HEK293 (cell line): ENCODE measurements around the gene ZDHHC8.

Experiments
- CTCF ChIP-seq: fragments of 450-650 bp; formaldehyde crosslinking; IDR thresholded peaks from 2 replicates; pipeline ENCODE4 v1.5.1; 2016; ENCODE audit warnings: missing biosample characterization, missing genetic modification characterization
- INSM2 ChIP-seq: fragments of 450-650 bp; formaldehyde crosslinking; IDR thresholded peaks from 2 replicates; pipeline ENCODE4 v1.5.1; 2016; ENCODE audit warnings: missing biosample characterization, missing genetic modification characterization
- KLF1 ChIP-seq: fragments of 450-650 bp; formaldehyde crosslinking; IDR thresholded peaks from 2 replicates; pipeline ENCODE4 v1.5.1; 2016; ENCODE audit warnings: missing biosample characterization, missing genetic modification characterization
- KLF9 ChIP-seq: fragments of 450-650 bp; formaldehyde crosslinking; IDR thresholded peaks from 2 replicates; pipeline ENCODE4 v1.5.1; 2016; ENCODE audit warnings: missing biosample characterization, missing genetic modification characterization, low read depth
- OVOL3 ChIP-seq: fragments of 450-650 bp; formaldehyde crosslinking; IDR thresholded peaks from 2 replicates; pipeline ENCODE4 v1.5.1; 2016; ENCODE audit warnings: missing biosample characterization, missing genetic modification characterization
- SETDB1 ChIP-seq: IDR thresholded peaks from one replicate; pipeline ENCODE4 v1.6.1; 2017; ENCODE audit warnings: mild to moderate bottlenecking, low read length, moderate library complexity, mixed read lengths; ENCODE audit not compliant: insufficient read length
- YY2 ChIP-seq: fragments of 450-650 bp; formaldehyde crosslinking; IDR thresholded peaks from 2 replicates; pipeline ENCODE4 v1.5.1; 2016; ENCODE audit warnings: missing biosample characterization, missing genetic modification characterization
- ZBTB8A ChIP-seq: fragments of 450-650 bp; formaldehyde crosslinking; IDR thresholded peaks from 2 replicates; pipeline ENCODE4 v1.5.1; 2016; ENCODE audit warnings: missing biosample characterization, missing genetic modification characterization
- ZNF274 ChIP-seq, 2 experiments: fragments of 200-500 bp in 1 of 2; fragments of 450-650 bp in 1 of 2; sonication (Bioruptor generic) in 1 of 2; formaldehyde crosslinking in 1 of 2; IDR thresholded peaks; 2 replicates each; pipeline versions ENCODE4 v1.5.1 to v1.6.1; 2014 to 2016; ENCODE audit warnings: borderline replicate concordance in 1 of 2, inconsistent platforms in 1 of 2, low read length in 1 of 2, missing biosample characterization in 1 of 2, missing genetic modification characterization in 1 of 2
- ZNF311 ChIP-seq: fragments of 450-650 bp; formaldehyde crosslinking; IDR thresholded peaks from 2 replicates; pipeline ENCODE4 v1.5.1; 2017; ENCODE audit warnings: missing biosample characterization, missing genetic modification characterization, borderline replicate concordance
- ZNF354C ChIP-seq: fragments of 450-650 bp; formaldehyde crosslinking; IDR thresholded peaks from 2 replicates; pipeline ENCODE4 v1.5.1; 2016; ENCODE audit warnings: missing biosample characterization, missing genetic modification characterization, low read depth, borderline replicate concordance
- ZNF513 ChIP-seq: fragments of 450-650 bp; IDR thresholded peaks from 2 replicates; pipeline ENCODE4 v1.5.1; 2018; ENCODE audit warnings: missing biosample characterization, missing genetic modification characterization

GRCh38 chr22:20135806-20136602, 4.4 kb downstream of the ZDHHC8 start:
- no peak for TF ChIP-seq OVOL3 (tag by site-specific recombination)
- no peak for TF ChIP-seq KLF9
- TF ChIP-seq CTCF (tag by site-specific recombination) = no peak
- TF ChIP-seq INSM2 (tag by site-specific recombination) = no peak
- TF ChIP-seq SETDB1 = no peak
- TF ChIP-seq ZNF311 (tag by site-specific recombination) = no peak
- TF ChIP-seq ZNF354C (tag by site-specific recombination) = no peak
- no peak for TF ChIP-seq ZBTB8A
- TF ChIP-seq ZNF274 (IDR thresholded peaks at IDR 0.05; ENCODE audit: low read length) = no peak
- no peak for TF ChIP-seq ZNF274 (tag by site-specific recombination; IDR thresholded peaks at IDR 0.05; ENCODE audit: borderline replicate concordance)
- TF ChIP-seq KLF1 (tag by site-specific recombination) = peak; percentile 80
- no peak for TF ChIP-seq ZNF513 (tag by site-specific recombination)
- TF ChIP-seq YY2 (tag by site-specific recombination) = no peak
